ENCODE results near the gene SHLD1. TPM values are rescaled to one million over a fixed set of nuclear protein-coding genes. Genes with fewer than 3 reads are reported as not detected.
"Not testable (repeated sequence)": the region's sequence is repeated elsewhere in the genome, so short reads cannot be mapped to it uniquely, and the experiment has no call there.

The SHLD1 gene
- 4.5 TPM for polyA plus RNA-seq (2013, experiment 1 of 2)
- 4.9 TPM for polyA plus RNA-seq (2013, experiment 2 of 2)

GRCh38 chr20:5749952-5750779, at the start of gene SHLD1:
SHLD1 (plus strand) TSS chr20:5750401; CDS start chr20:5772866, 22,465 bp downstream.
- Histone ChIP-seq H3K27me3 (ENCODE audit: insufficient read depth, low read length) (no peaks in the 10 kb centered on the region), H3K9ac (ENCODE audit: low read depth, low read length) (peak within 1 kb of the TSS; percentile 91), H3K4me1 (ENCODE audit: insufficient read depth, low read length) (0 out of 2 replicates have a peak, but pooled peaks cover 6% of the 10 kb centered on the region), H3K9me3 (ENCODE audit: insufficient read depth, low read depth, low read length) (no peaks in the 10 kb centered on the region), H3K27ac (ENCODE audit: low read depth, low read length) (peak within 1 kb of the TSS; percentile 94), H3K4me3 (ENCODE audit: low read length) (peak within 1 kb of the TSS; percentile 81), H3K36me3 (ENCODE audit: insufficient read depth, low read length) (no peaks in the 10 kb centered on the region)
- 18% methylated on average over 25 of the region's 27 CpGs for WGBS

GRCh38 chr20:5702339-5702738, 47.9 kb upstream of the SHLD1 start:
- H3K27me3 ChIP-seq (ENCODE audit: insufficient read depth, low read length); H3K9ac ChIP-seq (ENCODE audit: low read depth, low read length); H3K4me3 ChIP-seq (ENCODE audit: low read length); H3K36me3 ChIP-seq (ENCODE audit: insufficient read depth, low read length); H3K9me3 ChIP-seq (ENCODE audit: insufficient read depth, low read depth, low read length); H3K27ac ChIP-seq (ENCODE audit: low read depth, low read length); H3K4me1 ChIP-seq (ENCODE audit: insufficient read depth, low read length): not testable (repeated sequence)
- 87% methylated on average over 3 of the region's 5 CpGs for WGBS

- Histone ChIP-seq H3K27ac (ENCODE audit: low read depth, low read length) (no peak overlapping the region), H3K4me3 (ENCODE audit: low read length) (no peak overlapping the region), H3K27me3 (ENCODE audit: insufficient read depth, low read length) (no peaks in the 10 kb centered on the region), H3K4me1 (ENCODE audit: insufficient read depth, low read length) (no peaks in the 10 kb centered on the region), H3K9ac (ENCODE audit: low read depth, low read length) (no peak overlapping the region), H3K9me3 (ENCODE audit: insufficient read depth, low read depth, low read length) (0 out of 2 replicates have a peak, but pooled peaks cover 3% of the 10 kb centered on the region), H3K36me3 (ENCODE audit: insufficient read depth, low read length) (no peaks in the 10 kb centered on the region)
- WGBS: 91% methylated on average over 5 of the region's 5 CpGs
Observed at GRCh38 chr20:5703681-5704101, 46.5 kb upstream of the SHLD1 start.

GRCh38 chr20:5705827-5706226, 44.4 kb upstream of the SHLD1 start:
- Histone ChIP-seq H3K27ac (ENCODE audit: low read depth, low read length) (no peak overlapping the region), H3K27me3 (ENCODE audit: insufficient read depth, low read length) (no peaks in the 10 kb centered on the region)
- 81% methylated on average over 6 of the region's 6 CpGs for WGBS

GRCh38 chr20:5706797-5707196, 43.4 kb upstream of the SHLD1 start:
- 98% methylated on average over 9 of the region's 9 CpGs for WGBS
- no peaks in the 10 kb centered on the region for H3K36me3 ChIP-seq (ENCODE audit: insufficient read depth, low read length)
- H3K27ac ChIP-seq (ENCODE audit: low read depth, low read length): no peak overlapping the region
- H3K27me3 ChIP-seq (ENCODE audit: insufficient read depth, low read length): no peaks in the 10 kb centered on the region
- H3K4me3 ChIP-seq (ENCODE audit: low read length): no peak overlapping the region
- no peak overlapping the region for H3K9ac ChIP-seq (ENCODE audit: low read depth, low read length)
- H3K4me1 ChIP-seq (ENCODE audit: insufficient read depth, low read length): no peaks in the 10 kb centered on the region
- no peaks in the 10 kb centered on the region for H3K9me3 ChIP-seq (ENCODE audit: insufficient read depth, low read depth, low read length)

More at GRCh38 chr20:5705827-5706226, 44.4 kb upstream of the SHLD1 start:
- no peak overlapping the region for H3K4me3 ChIP-seq (ENCODE audit: low read length)
- H3K4me1 ChIP-seq (ENCODE audit: insufficient read depth, low read length): no peaks in the 10 kb centered on the region
- H3K9me3 ChIP-seq (ENCODE audit: insufficient read depth, low read depth, low read length): 0 out of 2 replicates have a peak, but pooled peaks cover 3% of the 10 kb centered on the region
- H3K36me3 ChIP-seq (ENCODE audit: insufficient read depth, low read length): no peaks in the 10 kb centered on the region
- H3K9ac ChIP-seq (ENCODE audit: low read depth, low read length): no peak overlapping the region

GRCh38 chr20:5710551-5710950, 39.6 kb upstream of the SHLD1 start:
- H3K27ac ChIP-seq (ENCODE audit: low read depth, low read length): no peak overlapping the region
- 91% methylated on average over 3 of the region's 3 CpGs for WGBS
- H3K9ac ChIP-seq (ENCODE audit: low read depth, low read length): no peak overlapping the region
- no peaks in the 10 kb centered on the region for H3K27me3 ChIP-seq (ENCODE audit: insufficient read depth, low read length)
- H3K4me1 ChIP-seq (ENCODE audit: insufficient read depth, low read length): no peaks in the 10 kb centered on the region
- H3K9me3 ChIP-seq (ENCODE audit: insufficient read depth, low read depth, low read length): no peaks in the 10 kb centered on the region
- H3K36me3 ChIP-seq (ENCODE audit: insufficient read depth, low read length): no peaks in the 10 kb centered on the region
- H3K4me3 ChIP-seq (ENCODE audit: low read length): no peak overlapping the region

- Histone ChIP-seq H3K9me3 (ENCODE audit: insufficient read depth, low read depth, low read length) (no peaks in the 10 kb centered on the region), H3K9ac (ENCODE audit: low read depth, low read length) (no peak overlapping the region), H3K27me3 (ENCODE audit: insufficient read depth, low read length) (no peaks in the 10 kb centered on the region), H3K4me3 (ENCODE audit: low read length) (no peak overlapping the region), H3K4me1 (ENCODE audit: insufficient read depth, low read length) (no peaks in the 10 kb centered on the region), H3K27ac (ENCODE audit: low read depth, low read length) (no peak overlapping the region), H3K36me3 (ENCODE audit: insufficient read depth, low read length) (no peaks in the 10 kb centered on the region)
- WGBS: 88% methylated on average over 4 of the region's 4 CpGs
Observed at GRCh38 chr20:5714261-5715041, 35.8 kb upstream of the SHLD1 start.

- H3K9ac ChIP-seq (ENCODE audit: low read depth, low read length): no peak overlapping the region
- no peaks in the 10 kb centered on the region for H3K4me1 ChIP-seq (ENCODE audit: insufficient read depth, low read length)
- no peaks in the 10 kb centered on the region for H3K9me3 ChIP-seq (ENCODE audit: insufficient read depth, low read depth, low read length)
- 92% methylated on average over 5 of the region's 5 CpGs for WGBS
- no peaks in the 10 kb centered on the region for H3K27me3 ChIP-seq (ENCODE audit: insufficient read depth, low read length)
- no peak overlapping the region for H3K27ac ChIP-seq (ENCODE audit: low read depth, low read length)
- H3K36me3 ChIP-seq (ENCODE audit: insufficient read depth, low read length): no peaks in the 10 kb centered on the region
- no peak overlapping the region for H3K4me3 ChIP-seq (ENCODE audit: low read length)
Observed at GRCh38 chr20:5715071-5715841, 34.9 kb upstream of the SHLD1 start.

- no peaks in the 10 kb centered on the region for H3K9me3 ChIP-seq (ENCODE audit: insufficient read depth, low read depth, low read length)
- H3K36me3 ChIP-seq (ENCODE audit: insufficient read depth, low read length): no peaks in the 10 kb centered on the region
- no peaks in the 10 kb centered on the region for H3K27me3 ChIP-seq (ENCODE audit: insufficient read depth, low read length)
- H3K4me3 ChIP-seq (ENCODE audit: low read length): no peak overlapping the region
- H3K4me1 ChIP-seq (ENCODE audit: insufficient read depth, low read length): no peaks in the 10 kb centered on the region
- WGBS: 95% methylated on average over 4 of the region's 4 CpGs
- H3K27ac ChIP-seq (ENCODE audit: low read depth, low read length): no peak overlapping the region
- no peak overlapping the region for H3K9ac ChIP-seq (ENCODE audit: low read depth, low read length)
Observed at GRCh38 chr20:5716953-5717352, 33.2 kb upstream of the SHLD1 start.

GRCh38 chr20:5718896-5719595, 31.2 kb upstream of the SHLD1 start:
- no peaks in the 10 kb centered on the region for H3K27me3 ChIP-seq (ENCODE audit: insufficient read depth, low read length)
- no peaks in the 10 kb centered on the region for H3K4me1 ChIP-seq (ENCODE audit: insufficient read depth, low read length)
- H3K36me3 ChIP-seq (ENCODE audit: insufficient read depth, low read length): no peaks in the 10 kb centered on the region
- H3K4me3 ChIP-seq (ENCODE audit: low read length): no peak overlapping the region
- H3K27ac ChIP-seq (ENCODE audit: low read depth, low read length): no peak overlapping the region
- no peak overlapping the region for H3K9ac ChIP-seq (ENCODE audit: low read depth, low read length)
- WGBS: 92% methylated on average over 1 of the region's 1 CpG
- no peaks in the 10 kb centered on the region for H3K9me3 ChIP-seq (ENCODE audit: insufficient read depth, low read depth, low read length)

Data from HUES64 (cell line).